GM23248 (cell line): ENCODE data around the gene DNLZ. TPM values are rescaled to one million over a fixed set of nuclear protein-coding genes. Genes with fewer than 3 reads are reported as not detected.
"Not testable (repeated sequence)": the region's sequence is repeated elsewhere in the genome, so short reads cannot be mapped to it uniquely, and the experiment has no call there.

Source experiments
- DNase-seq: peaks from one replicate; pipeline ENCODE4 v3.0.0-alpha.2; 2015
- H2AFZ ChIP-seq: fragments of 200-600 bp; sonication (generic); 2 replicates; pipeline ENCODE4 v1.6.1; 2016; ENCODE audit warnings: antibody characterized with exemption
- H3F3A ChIP-seq: fragments of 200-600 bp; sonication (generic); 2 replicates; pipeline ENCODE4 v1.6.1; 2016; ENCODE audit warnings: mild to moderate bottlenecking, antibody characterized with exemption, mixed run types; ENCODE audit not compliant: insufficient read depth
- H3K27ac ChIP-seq: fragments of 200-600 bp; sonication (generic); 2 replicates; pipeline ENCODE4 v1.5.1; 2016; ENCODE audit warnings: mild to moderate bottlenecking
- H3K27me3 ChIP-seq: fragments of 200-600 bp; sonication (generic); replicated peaks from 2 replicates; pipeline ENCODE4 v1.6.1; 2016; ENCODE audit warnings: mild to moderate bottlenecking; ENCODE audit not compliant: insufficient read depth
- H3K36me3 ChIP-seq: fragments of 200-600 bp; sonication (generic); 2 replicates; pipeline ENCODE4 v1.6.1; 2016; ENCODE audit warnings: low read depth, mild to moderate bottlenecking
- H3K4me1 ChIP-seq: fragments of 200-600 bp; sonication (generic); 2 replicates; pipeline ENCODE4 v1.6.1; 2016; ENCODE audit warnings: mild to moderate bottlenecking; ENCODE audit not compliant: insufficient read depth
- H3K4me2 ChIP-seq: fragments of 200-600 bp; sonication (generic); one replicate; pipeline ENCODE4 v1.6.1; 2016; ENCODE audit warnings: mild to moderate bottlenecking; ENCODE audit not compliant: unreplicated experiment
- H3K4me3 ChIP-seq: fragments of 200-600 bp; sonication (generic); 2 replicates; pipeline ENCODE4 v1.5.1; 2016; ENCODE audit warnings: mild to moderate bottlenecking
- H3K79me2 ChIP-seq: fragments of 200-600 bp; sonication (generic); 2 replicates; pipeline ENCODE4 v1.6.1; 2016; ENCODE audit warnings: mild to moderate bottlenecking; ENCODE audit not compliant: insufficient read depth
- H3K9ac ChIP-seq: fragments of 200-600 bp; sonication (generic); 2 replicates; pipeline ENCODE4 v1.6.1; 2016; ENCODE audit warnings: mild to moderate bottlenecking
- H3K9me2 ChIP-seq: fragments of 200-600 bp; sonication (generic); 2 replicates; pipeline ENCODE4 v1.6.1; 2016; ENCODE audit warnings: mixed run types, mild to moderate bottlenecking, moderate library complexity; ENCODE audit not compliant: insufficient read depth
- H3K9me3 ChIP-seq: fragments of 200-600 bp; sonication (generic); one replicate; pipeline ENCODE4 v1.6.1; 2017; ENCODE audit warnings: low read depth
- H4K20me1 ChIP-seq: fragments of 200-600 bp; sonication (generic); 2 replicates; pipeline ENCODE4 v1.6.0; 2016; ENCODE audit not compliant: insufficient read depth
- EZH2 ChIP-seq: fragments of 200-600 bp; sonication (generic); IDR thresholded peaks from 2 replicates; pipeline ENCODE4 v1.6.1; 2018; ENCODE audit warnings: antibody characterized with exemption, mild to moderate bottlenecking; ENCODE audit not compliant: insufficient read depth, poor library complexity, severe bottlenecking
- EZH2phosphoT487 ChIP-seq: fragments of 200-600 bp; sonication (generic); IDR thresholded peaks from 2 replicates; pipeline ENCODE4 v1.6.1; 2018; ENCODE audit warnings: antibody characterized with exemption, moderate library complexity, mild to moderate bottlenecking, low read depth; ENCODE audit not compliant: insufficient read depth
- WGBS, 2 experiments: methylation state at CpG; one replicate each; pipeline ENCODE4 v1.1.6; 2015 to 2017; ENCODE audit warnings: low lambda C conversion rate in 2 of 2, low coverage in 1 of 2; ENCODE audit errors: missing lambda C conversion rate in 2 of 2; 5-methylcytosine and 5-hydroxymethylcytosine counted together
- in situ Hi-C: fragments of 300-500 bp; cut with MboI; formaldehyde crosslinking; loops from 2 replicates; pipeline ENCODE4 v1.15.0; 2020
- polyA plus RNA-seq: library from polyadenylated mRNA; unstranded; fragments of >200 nt; fragmentation: Nextera tagmentation; extraction: Ambion mirVana; gene quantifications from 2 replicates; pipeline ENCODE4 v1.2.1, GENCODE V29; 2016
- total RNA-seq: library from RNA; depleted of rRNA; stranded (reverse); fragments of >200 nt; shearing (Covaris generic); gene quantifications from 2 replicates; pipeline ENCODE4 v1.2.3, GENCODE V29; 2014

Gene DNLZ
- total and polyA plus RNA-seq, 2 experiments from 2014 or later: 27.1 to 49.8 TPM

DNA sequence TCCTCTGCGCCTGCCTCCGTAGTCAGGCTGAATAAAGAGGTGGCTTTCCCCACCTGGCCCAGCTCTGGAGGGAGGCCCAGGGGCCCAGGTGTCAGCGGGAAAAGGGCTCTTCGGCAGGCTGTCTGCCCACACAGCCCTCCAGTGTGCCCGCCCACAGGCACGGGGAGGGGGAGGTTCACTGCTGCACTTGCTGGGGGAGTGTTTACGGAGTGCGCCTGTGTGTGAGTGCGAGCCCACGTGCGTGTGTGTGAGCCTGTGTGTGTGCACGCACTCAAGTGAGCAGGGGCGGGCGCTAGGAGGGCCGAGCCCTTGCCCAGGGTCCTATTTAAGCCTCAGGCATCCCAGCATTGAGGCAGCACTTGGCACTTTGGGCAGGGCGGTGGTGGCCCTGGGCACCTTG lies 10.9 kb downstream of the DNLZ start:
- no peak overlapping the region for H3K27ac ChIP-seq

DNA sequence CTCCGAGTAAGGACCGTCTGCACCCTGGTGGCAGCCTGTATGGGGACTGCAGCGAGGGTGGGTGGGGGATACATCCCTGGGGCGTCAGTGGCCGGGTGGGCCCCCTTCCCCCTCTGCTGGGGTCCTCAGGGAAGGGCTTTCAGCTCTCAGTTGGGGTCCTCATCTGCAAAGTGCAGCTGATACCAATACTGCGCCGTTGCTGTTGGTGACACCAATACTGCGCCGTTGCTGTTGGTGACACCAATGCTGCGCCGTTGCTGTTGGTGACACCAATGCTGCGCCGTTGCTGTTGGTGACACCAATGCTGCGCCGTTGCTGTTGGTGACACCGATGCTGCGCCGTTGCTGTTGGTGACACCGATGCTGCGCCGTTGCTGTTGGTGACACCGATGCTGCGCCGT lies 11.7 kb downstream of the DNLZ start:
- H3K79me2 ChIP-seq, H3K4me1 ChIP-seq, H3K27me3 ChIP-seq, H3K4me2 ChIP-seq, DNase-seq, in situ Hi-C loops, H3K36me3 ChIP-seq, H3K9me3 ChIP-seq, H4K20me1 ChIP-seq, H3F3A ChIP-seq, H3K27ac ChIP-seq, H3K9ac ChIP-seq, H2AFZ ChIP-seq, H3K4me3 ChIP-seq, H3K9me2 ChIP-seq: not testable (repeated sequence)
- 93 to 100% methylated on average over 9 to 17 of the region's 24 CpGs for WGBS, 2 experiments

More for the DNA sequence above, 10.9 kb downstream of the DNLZ start:
- no peak for DNase-seq
- Histone ChIP-seq H3K27me3 (no peaks in the 10 kb centered on the region), H3K4me1 (peaks cover 8% of the 10 kb centered on the region), H4K20me1 (no peaks in the 10 kb centered on the region), H3K9me2 (no peaks in the 10 kb centered on the region), H3K79me2 (no peaks in the 10 kb centered on the region), H3K4me2 (no peak overlapping the region), H3K36me3 (no peaks in the 10 kb centered on the region), H2AFZ (no peak overlapping the region), H3F3A (0 out of 2 replicates have a peak, but pooled peaks cover 3% of the 10 kb centered on the region), H3K9me3 (no peaks in the 10 kb centered on the region), H3K4me3 (no peak overlapping the region), H3K9ac (no peak overlapping the region)
- in situ Hi-C loops: no loop called here
- 83 to 84% methylated on average over 11 to 14 of the region's 16 CpGs for WGBS, 2 experiments
- TF ChIP-seq EZH2phosphoT487 (no peak), EZH2 (no peak)

GRCh38 chr9:136351252-136351800 lies 12.2 kb downstream of the DNLZ start:
- DNase-seq: no peak
- no peaks in the 10 kb centered on the region for H3K27me3 ChIP-seq
- H3K9me2 ChIP-seq: no peaks in the 10 kb centered on the region
- no peak overlapping the region for H2AFZ ChIP-seq
- in situ Hi-C loops: no loop called here
- H3K4me1 ChIP-seq: peaks cover 12% of the 10 kb centered on the region
- H3K4me2 ChIP-seq: no peak overlapping the region
- H3F3A ChIP-seq: 0 out of 2 replicates have a peak, but pooled peaks cover 3% of the 10 kb centered on the region
- H3K79me2 ChIP-seq: no peaks in the 10 kb centered on the region
- TF ChIP-seq EZH2 (no peak), EZH2phosphoT487 (no peak)
- H3K9me3 ChIP-seq: no peaks in the 10 kb centered on the region
- no peaks in the 10 kb centered on the region for H4K20me1 ChIP-seq
- H3K27ac ChIP-seq: no peak overlapping the region
- no peak overlapping the region for H3K9ac ChIP-seq
- no peak overlapping the region for H3K4me3 ChIP-seq
- H3K36me3 ChIP-seq: no peaks in the 10 kb centered on the region
- 77 to 79% methylated on average over 10 of the region's 11 CpGs for WGBS, 2 experiments

GRCh38 chr9:136349546-136349945 lies 14.0 kb downstream of the DNLZ start:
- WGBS, 2 experiments: 89 to 94% methylated on average over 18 to 24 of the region's 24 CpGs
- H4K20me1 ChIP-seq: no peaks in the 10 kb centered on the region

GRCh38 chr9:136348691-136349090 lies 14.9 kb downstream of the DNLZ start:
- WGBS, 2 experiments: 88 to 91% methylated on average over 14 of the region's 14 CpGs
- H3K79me2 ChIP-seq: no peaks in the 10 kb centered on the region
- H3K27me3 ChIP-seq: no peaks in the 10 kb centered on the region
- no peak overlapping the region for H3K9ac ChIP-seq
- peaks cover 8% of the 10 kb centered on the region; the same call in 1 of the 2 replicates for H3F3A ChIP-seq
- H2AFZ ChIP-seq: no peak overlapping the region
- DNase-seq: no peak
- no peak for TF ChIP-seq EZH2
- no peak for TF ChIP-seq EZH2phosphoT487
- H3K9me3 ChIP-seq: no peaks in the 10 kb centered on the region
- H3K36me3 ChIP-seq: no peaks in the 10 kb centered on the region
- peaks cover 19% of the 10 kb centered on the region for H3K4me1 ChIP-seq
- H4K20me1 ChIP-seq: no peaks in the 10 kb centered on the region
- H3K9me2 ChIP-seq: no peaks in the 10 kb centered on the region
- no peak overlapping the region for H3K4me3 ChIP-seq
- in situ Hi-C loops: no loop called here
- no peak overlapping the region for H3K27ac ChIP-seq
- no peak overlapping the region for H3K4me2 ChIP-seq

More at GRCh38 chr9:136349546-136349945, 14.0 kb downstream of the DNLZ start:
- Histone ChIP-seq H3K9ac (no peak overlapping the region), H3K4me2 (no peak overlapping the region), H3K4me1 (peaks cover 24% of the 10 kb centered on the region), H3K4me3 (no peak overlapping the region), H3K79me2 (no peaks in the 10 kb centered on the region), H3K27ac (no peak overlapping the region), H3K9me3 (no peaks in the 10 kb centered on the region), H3K36me3 (no peaks in the 10 kb centered on the region), H3K27me3 (no peaks in the 10 kb centered on the region), H2AFZ (no peak overlapping the region), H3K9me2 (no peaks in the 10 kb centered on the region), H3F3A (peaks cover 7% of the 10 kb centered on the region; the same call in 1 of the 2 replicates)
- no peak for TF ChIP-seq EZH2phosphoT487
- no peak for TF ChIP-seq EZH2
- in situ Hi-C loops: no loop called here
- DNase-seq: no peak
